Measurements from ENCODE around the gene FAM131B. TPM values are rescaled to one million over a fixed set of nuclear protein-coding genes. Genes with fewer than 3 reads are reported as not detected.
A peak's percentile ranks its signal among the peaks of the same experiment; 100 is the strongest.

FAM131B gene
- total and polyA plus RNA-seq, 9 of the 15 experiments (the other 6 are each of a cell fraction or from before 2014, with no cell fraction given) = 0.03 to 0.04 TPM; not detected in 7

DNA sequence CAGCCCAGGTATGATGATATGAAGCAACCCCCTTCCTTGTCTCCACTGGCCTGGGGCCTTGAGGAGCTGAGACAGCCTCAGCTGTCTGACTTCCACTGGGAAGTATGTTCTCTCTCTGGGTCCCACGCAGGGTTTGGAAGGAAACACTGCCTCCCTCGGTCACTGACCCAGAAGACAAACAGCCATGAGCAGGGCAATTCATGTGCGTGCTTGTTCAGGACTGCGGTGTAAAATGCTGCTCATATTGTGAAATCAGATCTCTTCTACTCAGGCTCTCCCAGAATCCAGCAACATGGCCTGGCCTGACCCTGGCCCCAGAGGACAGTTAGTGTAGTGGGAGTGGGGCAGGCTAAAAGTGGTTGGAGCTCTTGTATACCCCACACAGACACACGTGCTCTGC is 43.9 kb downstream of the FAM131B start:
- intact Hi-C loops (cut with micrococcal nuclease) (no loop called here), in situ Hi-C loops (cut with MboI) (no loop called here)
- CTCF ChIA-PET (ENCODE audit: low intra/inter-chr PET ratio) = no interaction called here
- H3K27me3 ChIP-seq (ENCODE audit: control insufficient read depth in 2 of 2, insufficient read depth in 2 of 2, low read length in 2 of 2) = peaks cover 43 to 72% of the 10 kb centered on the region in 2 experiments; a peak in 4 of 5 replicates
- WGBS (ENCODE audit: insufficient coverage, low coverage, missing lambda C conversion rate) = 2% methylated on average over 5 of the region's 5 CpGs
- no TSS peak for BruUV-seq (replicated peaks)
- no peak overlapping the region for H3K27ac ChIP-seq (ENCODE audit: extremely low read depth, low read depth, low read length)
- H2AFZ ChIP-seq (ENCODE audit: low read depth, low read length) = no peak overlapping the region
- no peaks in the 10 kb centered on the region for H3K9me1 ChIP-seq (ENCODE audit: control insufficient read depth, insufficient read depth, low read length)
- H3K9me3 ChIP-seq (replicated peaks; ENCODE audit: control insufficient read depth, insufficient read depth, low read depth, low read length) = no peaks in the 10 kb centered on the region
- no peak overlapping the region for H3K4me3 ChIP-seq
- peak; percentile 18 for ATAC-seq
- no peaks in the 10 kb centered on the region for H3K79me2 ChIP-seq (ENCODE audit: control insufficient read depth, insufficient read depth, low read length)
- no peak for DNase-seq (ENCODE audit: extremely low read depth in 1 of 4, low spot score in 3 of 4)
- TF ChIP-seq CEBPG (CRISPR knock-in tag; IDR thresholded peaks at IDR 0.05) = no peak
- peak; percentile 27 to 33; a peak in 2 of 4 replicates for TF ChIP-seq CEBPG (tag; conservative IDR thresholded peaks at IDR 0.05 in 1 of 2, IDR thresholded peaks at IDR 0.05 in 1 of 2)
- peak; percentile 81 for TF ChIP-seq CEBPB (tag; IDR thresholded peaks at IDR 0.05)
- TF ChIP-seq, protein P1, sequence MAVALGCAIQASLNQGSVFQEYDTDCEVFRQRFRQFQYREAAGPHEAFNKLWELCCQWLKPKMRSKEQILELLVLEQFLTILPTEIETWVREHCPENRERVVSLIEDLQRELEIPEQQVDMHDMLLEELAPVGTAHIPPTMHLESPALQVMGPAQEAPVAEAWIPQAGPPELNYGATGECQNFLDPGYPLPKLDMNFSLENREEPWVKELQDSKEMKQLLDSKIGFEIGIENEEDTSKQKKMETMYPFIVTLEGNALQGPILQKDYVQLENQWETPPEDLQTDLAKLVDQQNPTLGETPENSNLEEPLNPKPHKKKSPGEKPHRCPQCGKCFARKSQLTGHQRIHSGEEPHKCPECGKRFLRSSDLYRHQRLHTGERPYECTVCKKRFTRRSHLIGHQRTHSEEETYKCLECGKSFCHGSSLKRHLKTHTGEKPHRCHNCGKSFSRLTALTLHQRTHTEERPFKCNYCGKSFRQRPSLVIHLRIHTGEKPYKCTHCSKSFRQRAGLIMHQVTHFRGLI (CRISPR knock-in tag; IDR thresholded peaks at IDR 0.05) = no peak
- no peak overlapping the region for H3K4me2 ChIP-seq (ENCODE audit: insufficient read depth, low read length)
- H3K9ac ChIP-seq (ENCODE audit: insufficient read depth in 1 of 2, low read depth in 2 of 2, low read length in 2 of 2) = 0 out of 4 replicates have a peak overlapping the region, but pooled peaks of 1 of the 2 experiments have one; percentile 4
- no peaks in the 10 kb centered on the region for H4K20me1 ChIP-seq (replicated peaks; ENCODE audit: control insufficient read depth, insufficient read depth, low read length)
- POLR2A ChIA-PET = interaction anchor here (0.8 to 1.0 kb wide), 3 partner anchors 9 to 18 kb away, joined by 4 to 7 read pairs (median 4); no protein-coding TSS in a partner anchor
- H3K36me3 ChIP-seq (ENCODE audit: control insufficient read depth, insufficient read depth, low read length) = no peaks in the 10 kb centered on the region
- no peak for FAIRE-seq
- H3K4me1 ChIP-seq (replicated peaks in 1 of 2; ENCODE audit: control insufficient read depth in 2 of 2, insufficient read depth in 2 of 2, low read length in 2 of 2) = peaks cover 0 to 3% of the 10 kb centered on the region in 2 experiments; a peak in 1 of 5 replicates
